H1 (cell line): ENCODE data around the gene ZNF598. TPM values are rescaled to one million over a fixed set of nuclear protein-coding genes. Genes with fewer than 3 reads are reported as not detected.

Source experiments
- ATF3 ChIP-seq: IDR thresholded peaks from 2 replicates; pipeline ENCODE4 v1.6.1; 2011; ENCODE audit warnings: low read depth, mild to moderate bottlenecking, low read length; ENCODE audit not compliant: insufficient read depth
- BACH1 ChIP-seq: IDR thresholded peaks from 2 replicates; pipeline ENCODE4 v1.6.1; 2012; ENCODE audit warnings: low read length, improper control_type of control experiment
- E2F6 ChIP-seq: IDR thresholded peaks from 2 replicates; pipeline ENCODE4 v1.6.1; 2012; ENCODE audit warnings: inconsistent platforms
- GABPA ChIP-seq: IDR thresholded peaks from 2 replicates; pipeline ENCODE4 v1.6.1; 2011; ENCODE audit warnings: mild to moderate bottlenecking, low read length, moderate library complexity, borderline replicate concordance; ENCODE audit not compliant: insufficient read depth
- MAFK ChIP-seq: IDR thresholded peaks from 2 replicates; pipeline ENCODE4 v1.6.1; 2012; ENCODE audit warnings: low read depth, mild to moderate bottlenecking, improper control_type of control experiment, low read length
- MAX ChIP-seq: IDR thresholded peaks from 2 replicates; pipeline ENCODE4 v1.6.1; 2012; ENCODE audit warnings: inconsistent platforms
- SIRT6 ChIP-seq: IDR thresholded peaks from one replicate; pipeline ENCODE4 v1.7.1; 2012; ENCODE audit warnings: low read length, inconsistent platforms
- SP1 ChIP-seq: IDR thresholded peaks from 2 replicates; pipeline ENCODE4 v1.6.1; 2011; ENCODE audit warnings: low read depth, low read length
- SP4 ChIP-seq: IDR thresholded peaks from 2 replicates; pipeline ENCODE4 v1.6.1; 2012; ENCODE audit warnings: low read length, inconsistent platforms
- TAF7 ChIP-seq: optimal IDR thresholded peaks from 2 replicates; pipeline ENCODE3; 2011; ENCODE audit warnings: low read depth, mild to moderate bottlenecking, inconsistent platforms, low read length, moderate library complexity, borderline replicate concordance
- TEAD4 ChIP-seq: IDR thresholded peaks from 2 replicates; pipeline ENCODE4 v1.6.1; 2012; ENCODE audit warnings: low read depth, low read length, inconsistent platforms, mixed read lengths
- YY1 ChIP-seq: IDR thresholded peaks from 2 replicates; pipeline ENCODE4 v1.6.1; 2011; ENCODE audit warnings: low read depth, mild to moderate bottlenecking, low read length
- polyA plus RNA-seq, 7 experiments: library from polyadenylated mRNA; depleted of rRNA in 3 of 7; stranded (reverse) in 5 of 7; unstranded in 2 of 7; fragments of >200 nt in 5 of 7; fragments of 200-250 nt in 2 of 7; gene quantifications; 1 replicate in 5 of 7; 2 replicates in 1 of 7; 4 replicates in 1 of 7; pipeline versions ENCODE4 v1.2.1 to v1.2.3, GENCODE V29; 2011 to 2013; ENCODE audit warnings: missing spikeins in 2 of 7, mixed read lengths in 2 of 7
- total RNA-seq: library from RNA; stranded (reverse); fragmentation: NEBNext Ultra II Directional; extraction: Animal tissue kit (Norgen Biotek cat#: 25700); gene quantifications from 2 replicates; pipeline ENCODE4 v1.2.1, GENCODE V29; 2021

ZNF598 gene
- total and polyA plus RNA-seq, 2 of the 8 experiments (the other 6 are each of a cell fraction or from before 2014, with no cell fraction given) = 29.3 to 47.6 TPM

- TF ChIP-seq E2F6 (peak; percentile 81), SP1 (peak; percentile 65; the same call in 1 of the 2 replicates), GABPA (peak; percentile 75; the same call in 1 of the 2 replicates), SIRT6 (no peak), BACH1 (no peak; the same call in 1 of the 2 replicates), SP4 (peak; percentile 95), MAX (peak; percentile 89; the same call in 1 of the 2 replicates), TEAD4 (0 out of 2 replicates have a peak, but pooled peaks have one; percentile 8), MAFK (no peak), TAF7 (peak; percentile 76), YY1 (peak; percentile 95), ATF3 (peak; percentile 54; the same call in 1 of the 2 replicates)
- TF ChIP-seq, all 59 proteins: peak for 21
These were observed 5.6 kb downstream of the ZNF598 start (continued) for GRCh38 chr16:2003827-2004641.
